Ovary (tissue), 3 donors: ENCODE results near the gene IL11RA.

Source experiments
- POLR2A ChIP-seq: fragments of 450-650 bp; IDR thresholded peaks from one replicate; pipeline ENCODE4 v1.6.1; 2017; ENCODE audit warnings: antibody characterized with exemption, mild to moderate bottlenecking, moderate library complexity
- TF ChIP-seq, protein P1 (sequence below), 3 donors: fragments of 450-650 bp in 2 of 3; fragments of 200-600 bp in 1 of 3; IDR thresholded peaks; one replicate each; pipeline versions ENCODE4 v1.5.1 to v1.8.0; 2016 to 2022; ENCODE audit warnings: antibody characterized with exemption in 3 of 3, mild to moderate bottlenecking in 1 of 3
- donor health status: DM: no; HTN: no; CAD: no.

DNA sequence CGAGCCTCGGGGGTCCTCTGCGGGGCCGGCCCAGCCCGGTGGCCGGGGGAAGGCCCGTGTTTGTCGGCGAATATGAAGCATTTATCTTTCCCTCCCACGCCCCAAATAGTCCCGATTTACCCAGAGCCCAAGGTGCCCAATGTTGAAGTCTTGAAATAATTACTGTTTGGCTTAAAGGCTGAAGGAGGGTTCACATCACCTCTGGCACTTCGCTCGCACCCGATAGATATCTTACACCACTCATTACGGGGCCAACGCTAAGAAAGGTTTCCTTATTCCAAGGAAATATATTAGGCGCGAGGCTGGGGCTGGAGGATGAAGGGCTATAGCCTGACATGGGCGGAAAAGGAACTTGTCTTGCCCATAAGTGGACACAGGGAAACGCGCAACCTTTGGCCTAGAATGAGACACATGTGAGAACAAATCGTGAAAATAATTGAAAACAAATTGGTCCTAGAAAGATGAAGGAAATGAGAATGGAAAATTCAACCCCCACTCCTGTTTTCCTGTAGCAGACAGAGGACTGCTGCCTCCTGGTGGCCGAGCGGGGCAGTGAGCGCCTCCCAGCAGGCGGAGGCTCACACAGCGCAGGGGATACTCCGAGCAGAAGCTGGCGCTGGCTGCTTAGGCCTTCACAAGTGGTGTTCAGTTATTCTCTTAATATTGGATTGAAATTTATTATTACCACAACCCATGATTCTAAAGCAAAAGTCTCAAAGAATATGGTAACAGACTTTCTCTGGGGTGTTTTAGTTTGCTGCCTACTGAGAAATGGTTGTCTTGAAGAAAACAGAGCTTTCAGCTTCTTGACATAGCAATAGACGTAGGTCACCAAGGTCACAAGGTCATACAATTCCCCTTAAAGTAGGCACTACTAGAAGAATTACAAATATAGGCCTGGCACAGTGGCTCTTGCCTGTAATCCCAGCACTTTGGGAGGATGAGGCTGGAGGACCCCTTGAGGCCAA lies 50.1 kb downstream of the IL11RA start:
- TF ChIP-seq, protein P1, sequence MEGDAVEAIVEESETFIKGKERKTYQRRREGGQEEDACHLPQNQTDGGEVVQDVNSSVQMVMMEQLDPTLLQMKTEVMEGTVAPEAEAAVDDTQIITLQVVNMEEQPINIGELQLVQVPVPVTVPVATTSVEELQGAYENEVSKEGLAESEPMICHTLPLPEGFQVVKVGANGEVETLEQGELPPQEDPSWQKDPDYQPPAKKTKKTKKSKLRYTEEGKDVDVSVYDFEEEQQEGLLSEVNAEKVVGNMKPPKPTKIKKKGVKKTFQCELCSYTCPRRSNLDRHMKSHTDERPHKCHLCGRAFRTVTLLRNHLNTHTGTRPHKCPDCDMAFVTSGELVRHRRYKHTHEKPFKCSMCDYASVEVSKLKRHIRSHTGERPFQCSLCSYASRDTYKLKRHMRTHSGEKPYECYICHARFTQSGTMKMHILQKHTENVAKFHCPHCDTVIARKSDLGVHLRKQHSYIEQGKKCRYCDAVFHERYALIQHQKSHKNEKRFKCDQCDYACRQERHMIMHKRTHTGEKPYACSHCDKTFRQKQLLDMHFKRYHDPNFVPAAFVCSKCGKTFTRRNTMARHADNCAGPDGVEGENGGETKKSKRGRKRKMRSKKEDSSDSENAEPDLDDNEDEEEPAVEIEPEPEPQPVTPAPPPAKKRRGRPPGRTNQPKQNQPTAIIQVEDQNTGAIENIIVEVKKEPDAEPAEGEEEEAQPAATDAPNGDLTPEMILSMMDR (IDR thresholded peaks at IDR 0.05): peak; percentile 88 to 93 (median 89)
- no peak for TF ChIP-seq POLR2A
